Measurements from ENCODE around the gene NPTX1. TPM values are rescaled to one million over a fixed set of nuclear protein-coding genes. Genes with fewer than 3 reads are reported as not detected.

NPTX1 gene
- total RNA-seq, 1 donor from 2014 or later, result 0.20 TPM

DNA sequence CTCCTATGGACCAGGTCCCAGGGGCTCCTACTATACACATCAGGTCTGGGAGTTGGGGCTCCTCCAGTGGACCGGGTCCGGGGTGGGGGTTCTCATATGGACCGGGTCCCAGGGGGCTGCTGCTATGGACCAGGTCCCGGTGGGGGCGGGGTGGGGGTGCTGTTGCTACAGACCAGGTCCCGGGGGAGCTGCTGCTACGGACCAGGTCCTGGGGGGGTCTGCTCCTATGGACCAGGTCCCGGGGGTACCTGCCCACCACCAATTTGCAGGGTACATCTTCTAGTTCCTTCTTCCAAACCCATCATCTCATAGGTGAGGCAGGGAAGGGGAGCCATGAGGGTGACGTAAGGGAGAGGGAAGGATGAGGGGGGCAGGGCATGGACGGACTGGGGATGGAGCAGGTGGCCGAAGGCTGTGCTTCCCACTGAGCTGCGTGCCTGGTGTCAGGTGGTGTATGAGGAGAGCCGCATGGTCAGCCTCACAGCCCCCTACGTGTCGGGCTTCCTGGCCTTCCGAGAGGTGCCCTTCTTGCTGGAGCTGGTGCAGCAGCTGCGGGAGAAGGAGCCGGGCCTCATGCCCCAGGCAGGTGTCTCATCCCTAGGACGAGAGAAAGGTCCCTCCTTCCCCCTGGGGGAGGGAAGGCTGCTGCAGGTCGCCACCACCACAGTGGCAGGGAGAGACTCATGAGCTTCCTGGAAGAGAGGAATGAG is 54.9 kb downstream of the NPTX1 start:
- H3K36me3 Mint-ChIP-seq (ENCODE audit: low read depth), result peaks cover 25% of the 10 kb centered on the region
- no peak overlapping the region for H3K4me3 Mint-ChIP-seq
- POLR2A ChIA-PET, result no interaction called here
- peaks cover 29% of the 10 kb centered on the region for H3K4me1 Mint-ChIP-seq
- intact Hi-C loops (cut with micrococcal nuclease), result no loop called here
- no peaks in the 10 kb centered on the region for H3K9me3 Mint-ChIP-seq
- no peak overlapping the region for H3K27ac Mint-ChIP-seq
- ATAC-seq (ENCODE audit: low read depth), result no peak
- TF ChIP-seq, protein P1, sequence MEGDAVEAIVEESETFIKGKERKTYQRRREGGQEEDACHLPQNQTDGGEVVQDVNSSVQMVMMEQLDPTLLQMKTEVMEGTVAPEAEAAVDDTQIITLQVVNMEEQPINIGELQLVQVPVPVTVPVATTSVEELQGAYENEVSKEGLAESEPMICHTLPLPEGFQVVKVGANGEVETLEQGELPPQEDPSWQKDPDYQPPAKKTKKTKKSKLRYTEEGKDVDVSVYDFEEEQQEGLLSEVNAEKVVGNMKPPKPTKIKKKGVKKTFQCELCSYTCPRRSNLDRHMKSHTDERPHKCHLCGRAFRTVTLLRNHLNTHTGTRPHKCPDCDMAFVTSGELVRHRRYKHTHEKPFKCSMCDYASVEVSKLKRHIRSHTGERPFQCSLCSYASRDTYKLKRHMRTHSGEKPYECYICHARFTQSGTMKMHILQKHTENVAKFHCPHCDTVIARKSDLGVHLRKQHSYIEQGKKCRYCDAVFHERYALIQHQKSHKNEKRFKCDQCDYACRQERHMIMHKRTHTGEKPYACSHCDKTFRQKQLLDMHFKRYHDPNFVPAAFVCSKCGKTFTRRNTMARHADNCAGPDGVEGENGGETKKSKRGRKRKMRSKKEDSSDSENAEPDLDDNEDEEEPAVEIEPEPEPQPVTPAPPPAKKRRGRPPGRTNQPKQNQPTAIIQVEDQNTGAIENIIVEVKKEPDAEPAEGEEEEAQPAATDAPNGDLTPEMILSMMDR (IDR thresholded peaks at IDR 0.05), result no peak
- CTCF ChIA-PET, result no interaction called here
- H3K27me3 Mint-ChIP-seq, result no peaks in the 10 kb centered on the region
- DNase-seq, result no peak

DNA sequence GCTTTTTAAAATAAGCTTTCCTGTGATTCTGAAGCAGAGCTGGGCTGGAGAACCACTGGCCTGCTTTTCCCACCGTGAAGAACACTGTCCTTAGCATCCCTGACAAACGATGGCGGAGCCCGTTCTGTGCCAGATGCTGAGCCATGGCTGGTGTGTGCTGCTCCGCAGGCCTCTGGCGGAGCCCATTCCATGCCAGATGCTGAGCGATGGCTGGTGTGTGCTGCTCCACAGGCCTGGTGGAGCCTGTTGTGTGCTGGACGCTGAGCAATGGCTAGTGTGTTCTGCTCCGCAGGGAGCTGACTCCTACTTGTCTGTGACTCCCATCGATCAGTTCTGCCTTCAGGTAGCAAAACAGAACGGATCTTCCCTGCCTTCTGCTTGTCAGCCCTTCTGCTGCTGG is 57.2 kb downstream of the NPTX1 start:
- no peak for DNase-seq
- no peak for ATAC-seq (ENCODE audit: low read depth)
- Mint-ChIP-seq H3K36me3 (ENCODE audit: low read depth) (peaks cover 34% of the 10 kb centered on the region), H3K4me1 (peaks cover 27% of the 10 kb centered on the region), H3K27me3 (peaks cover 2% of the 10 kb centered on the region), H3K9me3 (no peaks in the 10 kb centered on the region), H3K4me3 (no peak overlapping the region), H3K27ac (no peak overlapping the region)
- intact Hi-C loops (cut with micrococcal nuclease), result no loop called here
- ChIA-PET POLR2A (no interaction called here), CTCF (no interaction called here)
- TF ChIP-seq, protein P1 (IDR thresholded peaks at IDR 0.05), result no peak

DNA sequence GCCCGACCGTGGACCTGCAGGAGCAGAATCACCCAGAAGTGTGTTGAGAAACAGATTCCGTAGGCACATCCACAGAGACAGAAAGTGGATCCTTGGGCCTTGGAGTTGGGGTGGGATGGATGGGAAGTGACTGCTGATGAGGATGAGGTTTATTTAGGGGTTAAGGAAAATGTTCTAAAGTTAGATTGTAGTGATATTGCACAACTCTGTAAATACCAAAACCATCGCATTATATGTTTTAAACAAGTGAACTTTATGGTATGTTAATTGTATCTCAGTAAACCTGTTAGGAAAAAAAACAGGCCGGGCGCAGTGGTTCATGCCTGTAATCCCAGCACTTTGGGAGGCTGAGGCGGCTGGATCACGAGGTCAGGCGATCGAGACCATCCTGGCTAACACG is 57.8 kb downstream of the NPTX1 start:
- Mint-ChIP-seq H3K27ac (no peak overlapping the region), H3K4me1 (peaks cover 26% of the 10 kb centered on the region), H3K36me3 (ENCODE audit: low read depth) (peaks cover 34% of the 10 kb centered on the region), H3K9me3 (no peaks in the 10 kb centered on the region), H3K27me3 (peaks cover 7% of the 10 kb centered on the region), H3K4me3 (no peak overlapping the region)
- DNase-seq (no peak), ATAC-seq (ENCODE audit: low read depth) (no peak)
- POLR2A ChIA-PET, result no interaction called here
- CTCF ChIA-PET, result no interaction called here
- intact Hi-C loops (cut with micrococcal nuclease), result no loop called here
- TF ChIP-seq, protein P1 (IDR thresholded peaks at IDR 0.05), result no peak

Other genes starting within 250 kb of the NPTX1 start
- 203 and 228 TPM in 2 replicates for gene RNF213, start 215.8 kb downstream of the NPTX1 start, total RNA-seq
- 26.8 and 28.1 TPM in 2 replicates for gene ENDOV, start 61.4 kb downstream of the NPTX1 start, total RNA-seq
- gene RPTOR, start 68.2 kb upstream of the NPTX1 start, total RNA-seq, result 48.9 and 65.9 TPM in 2 replicates